DMS153 treated with DMSO at 0.1 percent for 48 hours (cell line): ENCODE results near the gene NANOS3.
A peak's percentile ranks its signal among the peaks of the same experiment; 100 is the strongest.
"Not testable (repeated sequence)": the region's sequence is repeated elsewhere in the genome, so short reads cannot be mapped to it uniquely, and the experiment has no call there.

Experiments
- DNase-seq: peaks from one replicate; lab custom pipeline; 2025; ENCODE audit not compliant: unreplicated experiment; lab: John Stamatoyannopoulos, UW

NANOS3 gene

DNA sequence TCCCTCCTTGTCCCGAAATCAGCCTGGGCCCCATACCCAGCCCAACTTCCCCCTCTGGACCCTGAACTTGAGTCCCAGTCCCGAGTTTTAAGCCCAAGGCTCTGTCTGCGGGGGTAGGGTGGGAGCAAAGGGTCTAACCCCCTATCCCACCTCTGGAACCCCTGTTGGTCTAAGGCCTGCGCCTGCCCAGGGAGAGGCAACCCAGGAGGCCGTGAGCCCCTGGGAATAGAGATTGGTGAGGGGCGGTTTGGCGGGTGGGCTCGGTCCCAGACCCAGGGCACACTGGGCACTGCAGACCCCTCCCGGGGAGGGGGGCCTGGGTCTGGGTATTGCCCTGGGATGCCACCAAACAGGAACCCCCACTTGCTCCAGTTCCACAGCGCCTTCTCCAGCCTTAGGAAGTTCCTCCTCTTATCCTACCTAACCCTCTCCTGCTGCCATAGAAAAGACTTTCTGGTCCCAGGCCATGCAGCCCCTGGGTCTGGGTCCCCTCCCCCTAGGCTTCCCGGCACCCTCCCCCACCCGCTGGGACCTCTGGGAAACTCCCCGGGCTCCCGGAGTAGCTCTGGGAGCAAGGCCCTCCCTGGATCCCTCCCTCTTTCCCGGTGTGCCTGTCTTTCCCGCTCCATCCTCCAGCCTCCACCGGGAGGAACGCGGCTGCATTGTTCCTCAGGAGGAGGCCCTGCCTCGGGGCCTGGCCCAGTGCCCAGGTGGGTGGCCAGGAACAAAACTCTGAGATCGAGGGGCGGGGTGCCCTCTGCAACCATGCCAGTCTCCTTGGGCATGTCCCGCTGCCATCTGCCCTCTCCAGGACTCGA, 33.6 kb upstream of the NANOS3 start:
- peak; percentile 32 for DNase-seq

DNA sequence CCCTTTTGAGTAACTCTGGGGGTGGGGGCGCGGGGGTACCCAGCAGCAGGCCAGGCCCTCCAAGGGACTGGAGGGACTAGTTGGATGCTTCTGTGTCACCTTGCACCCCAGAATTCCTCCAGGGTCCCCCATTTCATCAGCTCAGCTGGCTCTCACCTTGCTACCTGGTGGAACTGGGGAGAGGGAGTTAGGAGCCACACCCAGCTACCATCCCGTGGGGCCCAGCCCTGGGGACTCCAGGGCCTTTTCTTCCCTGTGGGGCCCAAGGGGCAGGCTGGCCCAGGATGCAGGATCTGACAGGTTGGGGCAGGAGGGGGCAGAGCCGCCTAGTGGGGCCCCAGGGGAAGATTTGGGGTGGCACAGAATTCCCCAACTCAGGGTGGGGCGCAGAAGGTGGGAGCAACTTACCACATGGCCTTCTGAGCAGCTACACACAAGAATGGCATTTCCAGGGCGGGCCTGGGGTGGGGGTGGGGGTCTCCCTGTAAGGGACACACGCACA, 32.8 kb upstream of the NANOS3 start:
- no peak for DNase-seq

DNA sequence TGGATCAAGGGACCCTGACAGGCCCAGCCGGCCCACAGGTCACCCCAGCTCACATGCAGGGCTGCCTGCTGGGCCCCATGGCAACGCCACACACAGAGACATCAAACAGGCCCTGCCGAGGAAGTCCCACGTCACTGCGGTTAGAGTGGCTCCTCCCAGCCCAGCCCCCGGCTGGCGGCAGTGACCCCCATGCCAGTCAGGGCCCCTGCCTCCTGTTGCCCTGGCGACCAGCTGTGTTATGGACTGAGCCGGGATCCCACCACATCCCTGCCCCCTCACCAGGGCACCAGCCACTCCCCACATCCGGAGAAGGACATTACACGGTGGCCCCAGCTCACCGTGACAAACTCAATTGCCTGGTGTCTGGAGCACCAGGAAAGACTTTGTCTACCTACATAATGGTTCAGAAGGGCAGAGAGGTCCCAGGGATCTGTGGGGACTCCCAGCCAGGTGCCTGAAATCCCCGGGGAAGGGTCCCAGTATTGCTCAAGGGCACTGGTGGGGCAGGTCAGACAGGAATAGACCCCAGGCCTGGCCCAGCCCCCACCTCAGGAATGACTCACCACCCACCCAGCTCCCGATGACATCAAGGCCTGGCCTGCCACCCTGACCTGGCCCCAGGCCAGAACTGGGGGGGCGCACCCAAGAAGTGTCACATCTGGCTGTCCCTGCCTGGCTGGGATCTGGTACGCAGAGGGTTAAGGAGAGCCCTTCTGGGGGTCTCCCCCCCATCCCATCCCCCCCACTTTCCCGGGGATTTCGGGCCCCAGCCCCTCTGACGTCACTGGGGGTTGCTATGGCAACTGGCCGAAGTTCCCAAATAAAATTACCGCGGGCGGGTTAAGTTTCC, 30.2 kb upstream of the NANOS3 start:
- peak; percentile 86 for DNase-seq

DNA sequence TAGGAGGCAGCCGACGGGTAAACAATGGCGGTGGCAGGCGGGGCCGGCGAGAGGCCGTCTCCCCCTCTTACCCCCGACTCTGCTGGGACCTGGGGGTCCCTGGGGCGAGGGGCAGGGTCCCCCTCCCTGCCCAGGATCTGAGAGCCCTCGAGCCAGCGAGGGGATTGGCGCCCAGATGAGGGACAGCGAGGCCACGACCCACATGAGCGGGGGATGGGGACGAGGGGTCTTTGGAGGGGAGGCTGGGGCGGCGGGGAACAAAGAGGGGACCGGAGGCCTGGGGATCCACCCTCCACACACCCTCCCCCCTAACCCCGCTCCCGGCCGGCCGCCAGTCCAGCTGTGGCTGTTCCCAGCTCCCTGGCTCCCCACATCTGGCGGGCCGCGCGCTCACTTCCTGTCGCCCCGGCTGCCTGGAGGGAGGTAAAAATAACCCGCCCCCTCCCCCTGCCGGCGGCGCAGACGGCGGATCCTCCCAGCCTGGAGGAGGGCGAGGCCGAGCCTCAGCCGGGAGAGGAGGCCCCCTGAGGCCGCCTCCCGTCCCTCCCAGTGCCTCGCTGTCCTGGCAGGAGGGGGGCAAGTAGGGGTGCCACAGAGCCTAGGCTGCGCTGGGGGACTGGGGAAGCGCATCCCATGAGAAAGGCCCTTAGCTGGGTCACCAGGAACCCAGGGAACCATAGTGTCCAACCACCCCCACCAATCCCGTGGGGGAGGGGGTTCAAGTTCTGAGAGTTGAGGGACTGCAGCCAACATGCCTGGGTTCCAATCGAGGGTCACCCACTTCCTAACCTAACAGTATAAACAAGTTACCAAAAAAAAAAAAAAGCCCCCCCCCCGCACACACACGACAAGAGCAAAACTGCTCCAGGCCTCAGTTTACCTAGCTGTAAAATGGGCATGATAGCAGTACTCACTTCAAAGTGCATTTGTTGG, 29.3 kb upstream of the NANOS3 start:
- DNase-seq = peak; percentile 76

GRCh38 chr19:13848340-13848677, 28.6 kb upstream of the NANOS3 start:
- DNase-seq = no peak

DNA sequence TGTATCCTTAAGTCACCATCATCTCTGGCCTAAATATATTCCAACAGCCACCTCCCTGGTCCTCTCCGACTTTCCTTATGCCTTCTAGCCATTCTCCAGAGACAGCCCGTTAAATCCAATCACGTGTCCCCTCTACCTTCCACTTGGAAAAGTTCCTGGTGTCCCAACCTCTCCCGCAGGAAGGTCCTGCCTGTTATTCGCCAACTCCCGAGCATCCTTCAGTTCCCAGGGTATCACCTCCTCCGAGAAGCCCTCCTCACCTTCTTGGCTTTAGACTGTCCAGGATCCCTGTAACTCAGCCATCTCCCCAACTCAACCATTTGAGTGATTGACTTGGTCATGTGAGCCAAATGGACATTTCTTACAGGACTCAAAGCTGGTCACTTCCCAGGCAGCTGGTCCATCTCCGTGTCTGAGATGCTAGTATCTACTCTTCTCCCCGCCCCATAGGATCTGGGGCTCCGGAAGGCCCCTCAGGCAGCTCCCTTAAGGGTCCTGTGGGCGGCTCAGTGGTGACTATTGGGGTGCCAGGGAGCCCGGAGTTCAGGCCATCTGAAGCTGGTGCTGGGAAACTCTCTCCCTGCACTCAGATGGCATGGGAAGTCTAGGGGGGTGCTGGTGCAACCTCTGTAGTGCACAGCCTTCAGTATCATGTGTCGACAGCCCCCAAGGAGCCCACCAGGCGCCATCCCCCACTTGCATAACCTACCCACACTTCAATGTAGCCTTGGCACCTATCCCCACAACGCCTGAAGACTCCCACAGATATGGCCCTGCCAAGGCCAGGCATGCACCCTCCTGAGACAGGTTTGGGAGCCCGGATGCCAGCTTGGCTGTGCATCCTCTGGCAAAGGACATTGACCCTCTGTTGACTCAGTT, 27.9 kb upstream of the NANOS3 start:
- no peak for DNase-seq

DNA sequence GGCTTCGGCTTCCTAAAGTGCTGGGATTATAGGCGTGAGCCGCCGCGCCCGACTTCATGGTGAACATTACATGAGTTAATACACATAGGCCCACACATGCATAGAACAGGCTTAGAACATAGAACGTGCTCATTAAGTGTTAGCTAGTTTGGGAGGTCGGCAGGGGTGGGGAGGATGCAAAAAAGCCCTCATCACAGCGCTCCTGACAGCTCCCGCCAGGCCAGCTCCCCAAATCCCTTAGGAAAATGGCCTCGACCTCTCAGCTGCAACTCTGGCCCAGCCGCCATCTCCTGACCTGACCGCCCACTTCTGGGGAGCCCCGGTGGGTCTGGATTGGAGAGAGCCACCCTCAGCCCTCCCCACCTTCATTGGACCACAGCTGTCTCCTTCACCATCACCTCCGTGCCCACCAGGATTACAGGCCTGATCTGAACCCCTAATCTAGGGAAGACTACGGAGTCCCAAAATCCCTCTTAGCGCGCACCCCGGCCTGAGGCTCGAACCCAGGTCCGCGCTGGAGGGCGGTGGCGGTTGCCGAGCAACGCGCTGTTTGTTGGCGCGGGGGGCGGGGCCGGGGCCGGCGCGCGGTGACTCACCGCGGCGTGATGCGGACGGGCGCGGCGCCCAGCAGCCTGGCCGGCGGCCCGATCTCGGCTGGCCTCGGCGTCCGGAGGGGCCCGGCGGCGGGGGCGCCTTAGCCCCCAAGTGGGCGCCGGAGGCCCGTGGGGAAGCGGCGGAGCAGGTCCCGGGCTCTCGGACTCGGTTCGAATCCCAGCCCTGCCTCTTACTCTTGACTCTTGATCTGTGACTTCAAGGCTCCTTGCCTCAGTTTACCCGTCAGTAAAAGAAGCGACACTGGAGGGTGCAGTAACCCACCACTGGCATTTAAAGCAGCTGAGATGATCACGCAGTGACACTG, 26.7 kb upstream of the NANOS3 start:
- peak; percentile 59 for DNase-seq

- DNase-seq = no peak
Measured at GRCh38 chr19:13850910-13851733, 25.8 kb upstream of the NANOS3 start.

GRCh38 chr19:13851734-13852114, 25.2 kb upstream of the NANOS3 start:
- DNase-seq = not testable (repeated sequence)

DNA sequence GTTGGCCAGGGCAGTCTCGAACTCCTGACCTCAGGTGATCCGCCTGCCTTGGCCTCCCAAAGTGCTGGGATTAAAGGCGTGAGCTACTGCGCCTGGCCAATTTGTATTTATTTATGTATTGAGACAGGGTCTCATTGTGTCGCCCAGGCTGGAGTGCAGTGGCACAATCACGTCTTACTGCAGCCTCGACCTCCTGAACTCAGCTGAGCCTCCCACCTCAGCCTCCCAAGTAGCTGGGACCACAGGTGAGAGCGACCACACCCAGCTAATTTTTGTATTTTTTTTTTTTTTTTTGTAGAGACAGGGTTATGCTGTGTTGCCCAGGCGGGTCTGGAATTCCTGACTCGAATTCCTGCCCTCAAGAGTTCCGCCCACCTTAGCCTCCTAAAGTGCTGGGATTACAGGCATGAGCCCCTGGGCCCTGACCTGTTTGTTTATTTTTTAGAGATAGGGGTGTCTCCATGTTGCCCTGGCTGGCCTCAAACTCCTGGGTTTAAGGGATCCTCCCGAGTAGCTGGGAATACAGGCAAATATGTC, 24.7 kb upstream of the NANOS3 start:
- DNase-seq = not testable (repeated sequence)

- DNase-seq = no peak
Measured at GRCh38 chr19:13856497-13856896, 20.4 kb upstream of the NANOS3 start.

- no peak for DNase-seq
Measured at GRCh38 chr19:13859361-13859880, 17.5 kb upstream of the NANOS3 start.

- DNase-seq = no peak
Measured at GRCh38 chr19:13860679-13861391, 16.1 kb upstream of the NANOS3 start.

DNA sequence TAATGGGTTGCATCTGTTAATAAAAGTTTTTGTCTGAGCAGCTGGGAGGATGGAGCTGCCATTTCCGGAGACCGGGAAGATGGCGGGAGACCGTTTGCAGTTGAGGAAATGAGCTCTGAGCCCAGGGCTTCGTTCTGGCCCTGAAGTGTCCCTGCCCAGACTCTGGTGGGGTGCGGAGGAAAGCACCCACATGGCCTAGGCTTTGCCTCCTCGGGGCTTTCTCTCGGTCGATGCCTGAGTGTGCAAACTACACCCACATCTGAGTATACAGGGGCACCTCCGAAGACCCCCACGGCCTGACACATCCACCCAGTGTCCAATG, 15.6 kb upstream of the NANOS3 start:
- no peak for DNase-seq

- DNase-seq = peak; percentile 76
Measured at GRCh38 chr19:13861714-13862531, 15.0 kb upstream of the NANOS3 start.

DNA sequence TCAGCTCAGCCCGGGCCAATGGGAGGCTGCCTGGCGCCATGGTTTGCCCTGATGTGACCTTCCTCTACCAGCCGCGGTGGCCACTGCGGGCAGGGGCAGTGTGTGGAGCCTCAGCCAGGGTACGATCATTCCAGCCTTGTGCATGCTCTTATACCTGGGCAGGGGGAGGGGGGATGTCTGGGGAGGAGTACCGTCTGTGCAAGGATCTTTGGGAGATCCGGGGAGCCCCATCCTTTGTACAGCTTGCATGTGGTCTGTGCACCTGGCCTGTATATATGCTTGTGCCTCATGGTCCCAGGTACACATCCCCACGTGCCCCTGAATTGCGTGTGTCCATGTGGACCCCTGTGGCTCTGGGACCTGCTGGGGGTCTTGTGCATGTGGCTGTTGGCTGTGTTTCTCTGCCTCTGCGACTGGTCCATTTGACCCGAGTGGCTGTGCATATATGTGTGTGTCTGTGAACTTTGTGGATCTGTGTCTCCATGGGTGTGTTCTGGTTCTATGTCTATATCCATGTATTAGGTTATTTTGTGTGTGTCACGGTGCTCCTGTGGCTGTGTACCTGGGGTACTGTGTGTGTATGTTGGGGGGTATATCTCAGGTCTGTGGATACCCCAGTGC, 12.8 kb upstream of the NANOS3 start:
- no peak for DNase-seq
